Parathyroid adenoma (tissue), 2 donors: ENCODE measurements around the gene NDUFAF7.
"Not testable (repeated sequence)": the region's sequence is repeated elsewhere in the genome, so short reads cannot be mapped to it uniquely, and the experiment has no call there.

ENCODE experiments used
- H2AFZ ChIP-seq: fragments of 300-600 bp; sonication (generic); one replicate; pipeline ENCODE4 v1.7.0; 2017; ENCODE audit warnings: antibody characterized with exemption, mild to moderate bottlenecking
- H3K27ac ChIP-seq: fragments of 300-600 bp; sonication (generic); one replicate; pipeline ENCODE4 v1.7.0; 2017
- H3K27me3 ChIP-seq: fragments of 300-600 bp; sonication (generic); one replicate; pipeline ENCODE4 v1.7.0; 2017; ENCODE audit warnings: low read length; ENCODE audit not compliant: control insufficient read depth, insufficient read depth
- H3K36me3 ChIP-seq: fragments of 300-600 bp; sonication (generic); one replicate; pipeline ENCODE4 v1.7.0; 2017; ENCODE audit warnings: low read length; ENCODE audit not compliant: control insufficient read depth, insufficient read depth
- H3K4me1 ChIP-seq: fragments of 300-600 bp; sonication (generic); one replicate; pipeline ENCODE4 v1.7.0; 2017; ENCODE audit warnings: control low read depth
- H3K4me2 ChIP-seq: fragments of 300-600 bp; sonication (generic); one replicate; pipeline ENCODE4 v1.7.0; 2017; ENCODE audit warnings: low read length
- H3K4me3 ChIP-seq: fragments of 300-600 bp; sonication (generic); one replicate; pipeline ENCODE4 v1.7.0; 2017; ENCODE audit warnings: low read depth, low read length
- H3K79me2 ChIP-seq: fragments of 300-600 bp; sonication (generic); one replicate; pipeline ENCODE4 v1.7.0; 2017; ENCODE audit warnings: control low read depth
- H3K9ac ChIP-seq: fragments of 300-600 bp; sonication (generic); one replicate; pipeline ENCODE4 v1.7.0; 2017; ENCODE audit warnings: mild to moderate bottlenecking
- H3K9me3 ChIP-seq: fragments of 300-600 bp; sonication (generic); one replicate; pipeline ENCODE4 v1.7.0; 2017; ENCODE audit warnings: low read length; ENCODE audit not compliant: control insufficient read depth
- TF ChIP-seq, protein P1 (sequence below): fragments of 300-600 bp; sonication (generic); IDR thresholded peaks from one replicate; pipeline ENCODE4 v1.7.0; 2017; ENCODE audit warnings: antibody characterized with exemption, mild to moderate bottlenecking
- donor health status: primary hyperparathyroidism.

Gene NDUFAF7

DNA sequence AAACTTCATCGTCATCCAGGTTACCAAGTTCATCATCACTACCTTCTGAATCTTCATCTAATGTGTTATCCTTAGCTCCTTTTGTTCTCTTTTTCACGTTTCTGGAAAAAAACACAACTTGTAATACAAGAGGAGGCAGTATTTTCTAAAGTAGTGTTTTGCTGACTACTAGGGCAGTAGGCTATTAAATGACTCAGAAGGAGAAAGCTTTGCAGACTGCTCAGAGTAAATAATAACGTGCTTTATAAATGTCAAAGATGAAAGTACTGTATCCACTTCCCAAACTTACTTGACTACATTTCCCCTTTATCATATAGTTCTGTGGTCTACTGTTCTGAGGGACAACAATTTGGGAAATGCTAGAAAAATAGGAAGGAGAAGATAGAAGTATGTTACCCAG is 19.5 kb upstream of the NDUFAF7 start:
- Histone ChIP-seq H3K4me2 (no peak overlapping the region), H2AFZ (no peak overlapping the region), H3K4me3 (no peak overlapping the region), H3K9ac (no peak overlapping the region), H3K4me1 (no peaks in the 10 kb centered on the region), H3K27ac (no peak overlapping the region), H3K27me3 (no peaks in the 10 kb centered on the region), H3K36me3 (no peaks in the 10 kb centered on the region), H3K9me3 (peaks cover 3% of the 10 kb centered on the region), H3K79me2 (peaks cover 3% of the 10 kb centered on the region)
- TF ChIP-seq, protein P1, sequence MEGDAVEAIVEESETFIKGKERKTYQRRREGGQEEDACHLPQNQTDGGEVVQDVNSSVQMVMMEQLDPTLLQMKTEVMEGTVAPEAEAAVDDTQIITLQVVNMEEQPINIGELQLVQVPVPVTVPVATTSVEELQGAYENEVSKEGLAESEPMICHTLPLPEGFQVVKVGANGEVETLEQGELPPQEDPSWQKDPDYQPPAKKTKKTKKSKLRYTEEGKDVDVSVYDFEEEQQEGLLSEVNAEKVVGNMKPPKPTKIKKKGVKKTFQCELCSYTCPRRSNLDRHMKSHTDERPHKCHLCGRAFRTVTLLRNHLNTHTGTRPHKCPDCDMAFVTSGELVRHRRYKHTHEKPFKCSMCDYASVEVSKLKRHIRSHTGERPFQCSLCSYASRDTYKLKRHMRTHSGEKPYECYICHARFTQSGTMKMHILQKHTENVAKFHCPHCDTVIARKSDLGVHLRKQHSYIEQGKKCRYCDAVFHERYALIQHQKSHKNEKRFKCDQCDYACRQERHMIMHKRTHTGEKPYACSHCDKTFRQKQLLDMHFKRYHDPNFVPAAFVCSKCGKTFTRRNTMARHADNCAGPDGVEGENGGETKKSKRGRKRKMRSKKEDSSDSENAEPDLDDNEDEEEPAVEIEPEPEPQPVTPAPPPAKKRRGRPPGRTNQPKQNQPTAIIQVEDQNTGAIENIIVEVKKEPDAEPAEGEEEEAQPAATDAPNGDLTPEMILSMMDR: no peak

DNA sequence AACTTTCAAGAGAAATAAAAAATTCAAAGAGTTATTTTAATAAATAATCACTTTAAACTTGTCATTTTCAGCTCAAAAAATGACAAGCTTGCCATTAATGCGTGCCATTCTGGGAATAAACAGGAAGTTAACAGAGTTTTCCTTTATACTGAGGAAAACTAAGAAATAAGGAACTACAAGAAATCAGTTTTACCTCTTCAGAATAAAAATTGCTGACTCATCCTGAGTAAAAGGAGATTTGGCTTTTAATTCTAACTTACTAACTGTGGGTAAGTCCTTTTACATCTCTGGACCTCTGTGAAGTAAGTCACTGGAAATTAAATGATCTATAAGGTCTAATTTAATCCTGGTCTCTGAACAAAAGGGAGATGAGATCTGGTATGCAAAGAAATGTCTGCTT is 16.2 kb upstream of the NDUFAF7 start:
- Histone ChIP-seq H3K4me2 (no peak overlapping the region), H3K27ac (no peak overlapping the region), H3K27me3 (no peaks in the 10 kb centered on the region), H3K9me3 (no peaks in the 10 kb centered on the region), H2AFZ (no peak overlapping the region), H3K4me1 (no peaks in the 10 kb centered on the region), H3K9ac (no peak overlapping the region), H3K36me3 (no peaks in the 10 kb centered on the region), H3K4me3 (no peak overlapping the region), H3K79me2 (no peaks in the 10 kb centered on the region)
- TF ChIP-seq, protein P1: no peak

DNA sequence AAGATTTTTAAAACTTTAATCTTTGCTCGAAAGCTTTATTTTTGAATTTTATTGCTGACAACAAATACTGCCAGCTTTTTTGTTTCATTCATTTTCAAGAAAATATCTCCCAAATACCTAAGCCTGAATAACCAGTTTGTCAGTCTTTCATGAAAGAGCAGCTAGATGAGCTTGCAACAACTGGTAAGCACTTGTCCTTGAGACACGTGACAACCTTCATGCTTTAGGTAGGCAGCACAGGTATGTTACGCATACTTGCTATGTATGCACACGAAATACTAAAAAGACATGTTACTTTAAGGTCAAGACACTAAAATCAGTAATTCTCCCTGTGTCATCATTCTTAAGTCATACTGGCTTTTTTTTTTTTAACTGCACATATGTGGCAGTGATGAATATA is 12.4 kb upstream of the NDUFAF7 start:
- H3K4me3 ChIP-seq: no peak overlapping the region

DNA sequence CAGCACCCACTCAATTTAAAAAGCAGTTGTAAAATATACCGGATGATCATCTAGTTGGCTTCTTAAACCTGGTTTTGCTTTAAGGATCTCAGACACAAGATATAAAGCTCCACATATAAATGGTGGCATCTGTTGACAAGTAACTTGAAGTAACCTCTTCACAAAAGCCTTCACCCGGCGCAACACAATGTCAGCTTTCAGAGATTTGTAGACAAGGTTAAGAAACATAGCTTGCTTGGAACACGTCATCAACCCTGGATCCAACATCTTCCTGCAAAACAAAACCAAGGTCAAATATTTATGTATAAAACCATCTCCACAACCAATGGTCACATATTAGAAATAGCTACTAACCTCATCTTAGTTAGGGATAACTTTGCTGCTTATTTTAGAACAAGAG is 8.3 kb upstream of the NDUFAF7 start:
- Histone ChIP-seq H3K4me3 (no peak overlapping the region), H3K9me3 (no peaks in the 10 kb centered on the region), H2AFZ (no peak overlapping the region), H3K79me2 (peaks cover 15% of the 10 kb centered on the region), H3K4me2 (no peak overlapping the region), H3K36me3 (no peaks in the 10 kb centered on the region), H3K27me3 (no peaks in the 10 kb centered on the region), H3K4me1 (no peaks in the 10 kb centered on the region), H3K9ac (no peak overlapping the region), H3K27ac (no peak overlapping the region)
- TF ChIP-seq, protein P1: no peak

More for the DNA sequence above, 12.4 kb upstream of the NDUFAF7 start:
- H3K27ac ChIP-seq: no peak overlapping the region
- H3K36me3 ChIP-seq: no peaks in the 10 kb centered on the region
- no peak overlapping the region for H2AFZ ChIP-seq
- H3K79me2 ChIP-seq: no peaks in the 10 kb centered on the region
- no peak overlapping the region for H3K9ac ChIP-seq
- no peak overlapping the region for H3K4me2 ChIP-seq
- H3K4me1 ChIP-seq: no peaks in the 10 kb centered on the region
- no peaks in the 10 kb centered on the region for H3K9me3 ChIP-seq
- no peaks in the 10 kb centered on the region for H3K27me3 ChIP-seq
- TF ChIP-seq, protein P1: no peak

DNA sequence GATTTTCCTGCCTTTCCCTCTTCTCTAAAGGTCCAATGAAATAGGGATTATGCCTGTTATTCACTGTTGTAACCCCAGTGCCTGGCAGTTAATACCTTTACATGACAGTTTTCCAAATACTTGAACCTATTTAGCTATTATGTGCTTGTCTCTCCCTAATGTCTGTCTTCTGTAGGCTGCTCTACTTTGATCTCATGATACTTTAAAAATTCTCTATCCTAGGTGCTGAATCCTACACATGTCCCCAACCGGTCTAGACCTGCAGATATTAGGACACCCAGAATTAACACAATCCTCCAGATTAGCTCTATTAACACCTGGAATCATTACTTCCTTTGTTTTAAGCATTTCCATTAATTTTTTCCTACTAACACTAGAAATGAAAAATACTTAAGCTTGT is 7.4 kb upstream of the NDUFAF7 start:
- Histone ChIP-seq H3K4me3 (no peak overlapping the region), H3K36me3 (no peaks in the 10 kb centered on the region), H3K27me3 (no peaks in the 10 kb centered on the region), H3K4me1 (no peaks in the 10 kb centered on the region), H3K9me3 (no peaks in the 10 kb centered on the region), H3K9ac (no peak overlapping the region), H3K27ac (no peak overlapping the region), H3K79me2 (peaks cover 18% of the 10 kb centered on the region), H3K4me2 (no peak overlapping the region), H2AFZ (no peak overlapping the region)
- TF ChIP-seq, protein P1: no peak

DNA sequence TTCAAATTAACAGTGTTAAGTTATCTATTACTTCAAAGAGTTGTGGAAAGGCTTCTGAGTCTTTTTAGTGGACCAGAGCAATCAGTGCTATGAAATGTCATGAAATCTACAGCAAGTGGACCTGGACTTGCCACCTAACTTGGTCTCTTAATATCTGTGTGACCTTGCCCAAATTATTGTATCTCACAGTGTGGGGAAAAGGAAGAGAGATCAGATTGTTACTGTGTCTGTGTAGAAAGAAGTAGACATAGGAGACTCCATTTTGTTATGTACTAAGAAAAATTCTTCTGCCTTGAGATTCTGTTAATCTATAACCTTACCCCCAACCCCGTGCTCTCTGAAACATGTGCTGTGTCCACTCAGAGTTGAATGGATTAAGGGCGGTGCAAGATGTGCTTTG is 6.3 kb upstream of the NDUFAF7 start:
- not testable (repeated sequence) for H3K36me3 ChIP-seq, H3K9me3 ChIP-seq, H3K27me3 ChIP-seq, H3K4me2 ChIP-seq, H2AFZ ChIP-seq, H3K4me1 ChIP-seq, H3K27ac ChIP-seq, H3K9ac ChIP-seq, H3K4me3 ChIP-seq
- H3K79me2 ChIP-seq: peaks cover 27% of the 10 kb centered on the region
